Caco-2 (cell line): Measurements from ENCODE around the gene NKAPD1. TPM values are rescaled to one million over a fixed set of nuclear protein-coding genes. Genes with fewer than 3 reads are reported as not detected.

Experiments used
- Bru-seq: library from RNA; stranded (reverse); fragments of 400-500 nt; gene quantifications from one replicate; lab custom pipeline; 2021; lab: Mats Ljungman, UMichigan
- BruChase-seq, 2 experiments: library from RNA; stranded (reverse); fragments of 400-500 nt; gene quantifications; one replicate each; lab custom pipeline; 2021; lab: Mats Ljungman, UMichigan
- BruUV-seq: library from RNA; stranded (reverse); fragments of 400-500 nt; replicated peaks from 2 replicates; lab custom pipeline; 2021; lab: Mats Ljungman, UMichigan
- CTCF ChIA-PET: fragments of 300-600 bp; sonication (Branson Sonifier 250); formaldehyde crosslinking; loops from one replicate; lab custom pipeline; 2022; ENCODE audit warnings: antibody characterized with exemption; lab: Charles Lee
- POLR2A ChIA-PET: fragments of 300-600 bp; sonication (Branson Sonifier 250); formaldehyde crosslinking; loops from one replicate; lab custom pipeline; 2022; ENCODE audit warnings: antibody characterized with exemption; lab: Charles Lee
- DNase-seq, 2 experiments: peaks; one replicate each; pipeline versions ENCODE4 v3.0.0 to v3.0.0-alpha.2; 2020 to 2022
- H3K27me3 ChIP-seq: replicated peaks from 2 replicates; pipeline ENCODE4 v1.6.0; 2011; ENCODE audit warnings: low read length; ENCODE audit not compliant: control insufficient read depth, insufficient read depth
- H3K36me3 ChIP-seq: 2 replicates; pipeline ENCODE4 v1.5.1; 2011; ENCODE audit warnings: low read length; ENCODE audit not compliant: control insufficient read depth, insufficient read depth
- H3K4me1 ChIP-seq: fragments of 250-450 bp; sonication (Bioruptor Pico); 2 replicates; pipeline ENCODE4 v1.5.1; 2020; ENCODE audit warnings: mild to moderate bottlenecking
- H3K4me3 ChIP-seq: 2 replicates; pipeline ENCODE4 v1.5.1; 2011; ENCODE audit warnings: low read depth, mild to moderate bottlenecking, control low read depth, low read length
- H3K9me3 ChIP-seq: fragments of 250-450 bp; sonication (Bioruptor Pico); 2 replicates; pipeline ENCODE4 v1.5.1; 2020; ENCODE audit warnings: mild to moderate bottlenecking, moderate library complexity
- H3K27ac Mint-ChIP-seq: one replicate; pipeline ENCODE4 v1.8.0; 2022; ENCODE audit warnings: mixed read lengths; ENCODE audit not compliant: unreplicated experiment
- H3K27me3 Mint-ChIP-seq: one replicate; pipeline ENCODE4 v1.8.0; 2022; ENCODE audit warnings: mixed read lengths; ENCODE audit not compliant: insufficient read depth, unreplicated experiment
- H3K36me3 Mint-ChIP-seq: one replicate; pipeline ENCODE4 v1.8.0; 2022; ENCODE audit warnings: mild to moderate bottlenecking, mixed read lengths; ENCODE audit not compliant: insufficient read depth, unreplicated experiment
- H3K4me1 Mint-ChIP-seq: one replicate; pipeline ENCODE4 v1.8.0; 2022; ENCODE audit warnings: low read depth, mixed read lengths; ENCODE audit not compliant: unreplicated experiment
- H3K4me3 Mint-ChIP-seq: one replicate; pipeline ENCODE4 v1.8.0; 2022; ENCODE audit warnings: mild to moderate bottlenecking, moderate library complexity, mixed read lengths; ENCODE audit not compliant: unreplicated experiment
- H3K9me3 Mint-ChIP-seq: one replicate; pipeline ENCODE4 v1.8.0; 2022; ENCODE audit warnings: mixed read lengths; ENCODE audit not compliant: unreplicated experiment
- intact Hi-C: fragments of 100-400 bp; cut with micrococcal nuclease; formaldehyde crosslinking; loops from one replicate; pipeline ENCODE4 v1.10.0; 2022; ENCODE audit not compliant: unreplicated experiment
- long read RNA-seq: library from polyadenylated mRNA; stranded (forward); transcript quantifications from one replicate; pipeline ENCODE4 v2.0.0, GENCODE V29; 2022
- total RNA-seq: library from RNA; stranded (reverse); gene quantifications from 2 replicates; pipeline ENCODE4 v1.2.3, GENCODE V29; 2022
- TF ChIP-seq, protein P1 (sequence below), 2 experiments: fragments of 200-600 bp in 1 of 2; IDR thresholded peaks; 1 replicate in 1 of 2; 2 replicates in 1 of 2; pipeline versions ENCODE4 v1.5.1 to v1.8.0; 2011 to 2022; ENCODE audit warnings: antibody characterized with exemption in 1 of 2, control low read depth in 1 of 2, inconsistent platforms in 1 of 2, low read depth in 1 of 2, low read length in 1 of 2, mild to moderate bottlenecking in 1 of 2, moderate library complexity in 1 of 2; ENCODE audit not compliant: insufficient read depth in 1 of 2, severe bottlenecking in 1 of 2, unreplicated experiment in 1 of 2

NKAPD1 gene, protein sequence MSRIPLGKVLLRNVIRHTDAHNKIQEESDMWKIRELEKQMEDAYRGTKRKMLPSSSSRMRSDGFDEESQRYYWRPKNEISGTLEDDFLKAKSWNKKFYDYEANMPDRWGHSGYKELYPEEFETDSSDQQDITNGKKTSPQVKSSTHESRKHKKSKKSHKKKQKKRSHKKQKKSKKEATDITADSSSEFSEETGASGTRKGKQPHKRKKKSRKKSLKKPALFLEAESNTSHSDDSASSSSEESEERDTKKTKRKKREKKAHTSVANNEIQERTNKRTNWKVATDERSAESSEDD
- 36.9 and 37.4 TPM in 2 replicates for total RNA-seq
- Bru-seq, nascent RNA = percentile 94 among the genes with signal in this experiment
- BruChase-seq, experiment 1, labeled RNA remaining after a 2-hour chase = percentile 97 among the genes with signal in this experiment
- BruChase-seq, experiment 2, labeled RNA remaining after a 6-hour chase = percentile 93 among the genes with signal in this experiment
- long read RNA-seq, transcript NKAPD1-202 (6 exons, 3,669 nt) = major isoform, 10 of 36 reads
- long read RNA-seq, partial matches to known transcripts = 5 of 36 reads
- long read RNA-seq, other reads (novel, unspliced or antisense) = 15 of 36 reads

DNA sequence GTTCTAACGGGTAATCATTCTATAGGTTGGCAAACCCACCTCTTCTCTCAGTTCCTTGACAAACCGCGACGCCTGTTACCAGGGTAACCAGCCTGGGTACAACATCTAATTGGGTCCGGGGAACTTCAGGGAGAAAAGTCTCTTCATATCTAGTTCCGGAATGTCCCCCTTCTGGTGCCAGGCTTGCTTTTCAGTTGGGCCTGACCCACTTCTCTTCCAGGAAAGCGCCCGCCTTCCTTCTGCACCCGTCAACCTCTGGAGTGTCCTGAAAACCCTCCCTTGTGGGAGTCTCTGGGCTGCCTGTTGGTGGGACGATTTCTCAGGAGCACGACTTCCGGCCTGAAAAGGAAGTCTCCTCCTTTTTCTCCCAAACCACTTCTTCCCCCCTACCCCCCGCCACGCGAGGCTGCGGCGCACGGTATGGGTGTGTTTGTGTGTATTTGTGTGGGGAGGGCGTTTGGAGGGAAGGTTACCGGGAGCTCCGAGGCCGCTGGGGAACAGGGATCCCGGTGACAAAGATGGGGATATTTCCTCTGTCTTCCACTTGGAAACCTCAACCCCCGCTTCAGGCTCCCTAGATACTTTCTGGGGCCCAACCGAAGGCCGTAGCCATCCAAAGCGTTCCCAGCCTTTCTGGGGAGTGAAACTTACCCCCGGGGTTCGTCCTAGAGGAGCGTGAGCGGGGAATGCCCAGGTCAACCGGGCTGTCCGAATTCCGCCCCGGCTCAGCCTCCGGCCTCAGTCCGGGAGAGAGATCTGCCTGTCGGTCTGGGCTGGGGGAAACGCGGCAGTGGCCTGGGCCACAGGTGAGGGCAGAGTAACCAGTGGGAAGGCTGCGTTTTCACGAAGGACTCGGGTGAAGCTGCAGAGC, at the start of gene NKAPD1, which contains the start of gene PIH1D2:
NKAPD1 (plus strand) TSS at position 359 of the 871 bp plus-strand sequence. CDS start 1,276 bp downstream, outside the sequence.
PIH1D2 (minus strand) TSS at position 77 of the 871 bp plus-strand sequence. CDS start 843 bp downstream, outside the sequence.
- Histone ChIP-seq H3K4me3 (peak within 1 kb of the TSS; percentile 63), H3K36me3 (peaks cover 3% of the 10 kb centered on the region; the same call in 1 of the 2 replicates), H3K27me3 (no peaks in the 10 kb centered on the region), H3K4me1 (no peaks in the 10 kb centered on the region), H3K9me3 (no peaks in the 10 kb centered on the region)
- peak within 1 kb of the TSS; percentile 98 for H3K27ac Mint-ChIP-seq
- H3K9me3 Mint-ChIP-seq = no peaks in the 10 kb centered on the region
- POLR2A ChIA-PET = no interaction called here
- peak within 1 kb of the TSS; percentile 86 for H3K4me3 Mint-ChIP-seq
- CTCF ChIA-PET = no interaction called here
- intact Hi-C loops = loop anchor here (1.0 to 2.0 kb wide), 4 partner anchors 12 to 195 kb away; partner anchors contain the start of genes CFAP68, DLAT, FDXACB1 and SDHD
- DNase-seq = peak; percentile 89 to 90
- BruUV-seq = TSS peak; percentile 41
- TF ChIP-seq, protein P1, sequence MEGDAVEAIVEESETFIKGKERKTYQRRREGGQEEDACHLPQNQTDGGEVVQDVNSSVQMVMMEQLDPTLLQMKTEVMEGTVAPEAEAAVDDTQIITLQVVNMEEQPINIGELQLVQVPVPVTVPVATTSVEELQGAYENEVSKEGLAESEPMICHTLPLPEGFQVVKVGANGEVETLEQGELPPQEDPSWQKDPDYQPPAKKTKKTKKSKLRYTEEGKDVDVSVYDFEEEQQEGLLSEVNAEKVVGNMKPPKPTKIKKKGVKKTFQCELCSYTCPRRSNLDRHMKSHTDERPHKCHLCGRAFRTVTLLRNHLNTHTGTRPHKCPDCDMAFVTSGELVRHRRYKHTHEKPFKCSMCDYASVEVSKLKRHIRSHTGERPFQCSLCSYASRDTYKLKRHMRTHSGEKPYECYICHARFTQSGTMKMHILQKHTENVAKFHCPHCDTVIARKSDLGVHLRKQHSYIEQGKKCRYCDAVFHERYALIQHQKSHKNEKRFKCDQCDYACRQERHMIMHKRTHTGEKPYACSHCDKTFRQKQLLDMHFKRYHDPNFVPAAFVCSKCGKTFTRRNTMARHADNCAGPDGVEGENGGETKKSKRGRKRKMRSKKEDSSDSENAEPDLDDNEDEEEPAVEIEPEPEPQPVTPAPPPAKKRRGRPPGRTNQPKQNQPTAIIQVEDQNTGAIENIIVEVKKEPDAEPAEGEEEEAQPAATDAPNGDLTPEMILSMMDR (IDR thresholded peaks at IDR 0.05; ENCODE audit: insufficient read depth in 1 of 2, low read depth in 1 of 2, low read length in 1 of 2, severe bottlenecking in 1 of 2, unreplicated experiment in 1 of 2) = peak in 1 of 2 experiments; percentile 13
- H3K27me3 Mint-ChIP-seq = no peaks in the 10 kb centered on the region
- peaks cover 41% of the 10 kb centered on the region for H3K36me3 Mint-ChIP-seq
- peaks cover 12% of the 10 kb centered on the region for H3K4me1 Mint-ChIP-seq

DNA sequence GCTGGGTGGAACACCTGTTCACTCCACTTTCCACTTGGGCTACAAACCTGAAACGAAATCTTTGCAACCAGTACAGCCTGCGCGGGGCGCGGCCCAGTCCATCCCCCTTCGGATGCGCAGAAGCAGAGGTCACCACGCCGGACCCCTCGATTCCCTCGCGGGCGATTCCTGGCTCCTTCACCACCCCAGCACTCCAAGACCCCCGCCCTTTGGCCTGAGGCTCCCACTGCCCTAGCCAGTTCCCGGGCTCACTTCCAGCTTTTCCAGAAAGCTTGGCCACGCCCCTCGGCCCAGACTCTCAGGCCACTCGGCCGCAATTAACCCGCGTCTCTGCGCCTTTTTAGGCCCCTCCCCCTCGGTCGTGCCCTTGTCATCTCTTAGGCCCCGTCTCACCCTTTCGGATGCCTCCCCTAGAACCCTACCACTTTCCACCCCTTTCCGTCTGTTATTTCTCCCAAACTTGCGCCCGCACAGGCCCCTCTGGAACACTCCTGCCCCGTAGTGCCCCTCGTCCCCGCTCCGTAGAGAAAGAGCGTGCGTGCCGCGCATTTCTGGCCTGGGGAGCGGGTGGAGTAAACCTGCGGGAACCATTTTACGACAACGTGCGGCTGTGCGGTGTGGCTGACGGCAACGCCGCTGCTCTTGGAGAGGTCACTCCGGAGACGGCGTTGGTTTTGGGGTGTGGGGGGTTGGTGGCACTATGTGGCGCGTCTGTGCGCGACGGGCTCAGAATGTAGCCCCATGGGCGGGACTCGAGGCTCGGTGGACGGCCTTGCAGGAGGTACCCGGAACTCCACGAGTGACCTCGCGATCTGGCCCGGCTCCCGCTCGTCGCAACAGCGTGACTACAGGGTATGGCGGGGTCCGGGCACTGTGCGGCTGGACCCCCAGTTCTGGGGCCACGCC, 49.1 kb upstream of the NKAPD1 start, which contains the start of gene DLAT:
DLAT (plus strand) TSS at position 636 of the 906 bp plus-strand sequence; CDS start at position 701, 65 bp downstream.
- no peaks in the 10 kb centered on the region for H3K9me3 Mint-ChIP-seq
- TF ChIP-seq, protein P1 (IDR thresholded peaks at IDR 0.05; ENCODE audit: insufficient read depth in 1 of 2, low read depth in 1 of 2, low read length in 1 of 2, severe bottlenecking in 1 of 2, unreplicated experiment in 1 of 2) = no peak
- peak within 1 kb of the TSS; percentile 79 for H3K4me3 ChIP-seq
- BruUV-seq = no TSS peak
- peak within 1 kb of the TSS; percentile 98 for H3K27ac Mint-ChIP-seq
- peaks cover 9% of the 10 kb centered on the region; the same call in 1 of the 2 replicates for H3K36me3 ChIP-seq
- H3K9me3 ChIP-seq = no peaks in the 10 kb centered on the region
- peaks cover 49% of the 10 kb centered on the region for H3K36me3 Mint-ChIP-seq
- peaks cover 17% of the 10 kb centered on the region for H3K4me1 Mint-ChIP-seq
- peak within 1 kb of the TSS; percentile 94 for H3K4me3 Mint-ChIP-seq
- POLR2A ChIA-PET = interaction anchor here (0.6 to 1.9 kb wide), 4 partner anchors 12 to 98 kb away, joined by 3 to 13 read pairs (median 4); no protein-coding TSS in a partner anchor
- H3K27me3 ChIP-seq = no peaks in the 10 kb centered on the region
- intact Hi-C loops = loop anchor here (1.0 to 2.0 kb wide), 6 partner anchors 21 to 146 kb away; partner anchors contain the start of genes CFAP68, DIXDC1, FDXACB1 and NKAPD1
- DNase-seq = peak; percentile 97 to 99
- H3K27me3 Mint-ChIP-seq = no peaks in the 10 kb centered on the region
- H3K4me1 ChIP-seq = no peaks in the 10 kb centered on the region; the same call in 1 of the 2 replicates
- CTCF ChIA-PET = interaction anchor here (0.7 to 1.8 kb wide), 6 partner anchors 8 to 147 kb away, joined by 3 to 7 read pairs (median 3); no protein-coding TSS in a partner anchor
